ENCODE data around the gene TCEA2.

- TF ChIP-seq CTCF (IDR thresholded peaks at IDR 0.05) (no peak), POLR2A (IDR thresholded peaks at IDR 0.05) (no peak), POLR2AphosphoS5 (IDR thresholded peaks at IDR 0.05; ENCODE audit: insufficient read depth in 1 of 2, low read depth in 1 of 2) (no peak)
These were observed 29.0 kb upstream of the TCEA2 start for GRCh38 chr20:64033981-64034493.
